GM18511 (cell line): ENCODE measurements around the gene FBXO31.
"Not testable (repeated sequence)": the region's sequence is repeated elsewhere in the genome, so short reads cannot be mapped to it uniquely, and the experiment has no call there.

ENCODE experiments used
- ATAC-seq: cut with Tn5 transposase; IDR thresholded peaks from one replicate; pipeline ENCODE4 v1.9.1; 2021; ENCODE audit warnings: mild to moderate bottlenecking, moderate library complexity; ENCODE audit not compliant: unreplicated experiment

FBXO31 gene

DNA sequence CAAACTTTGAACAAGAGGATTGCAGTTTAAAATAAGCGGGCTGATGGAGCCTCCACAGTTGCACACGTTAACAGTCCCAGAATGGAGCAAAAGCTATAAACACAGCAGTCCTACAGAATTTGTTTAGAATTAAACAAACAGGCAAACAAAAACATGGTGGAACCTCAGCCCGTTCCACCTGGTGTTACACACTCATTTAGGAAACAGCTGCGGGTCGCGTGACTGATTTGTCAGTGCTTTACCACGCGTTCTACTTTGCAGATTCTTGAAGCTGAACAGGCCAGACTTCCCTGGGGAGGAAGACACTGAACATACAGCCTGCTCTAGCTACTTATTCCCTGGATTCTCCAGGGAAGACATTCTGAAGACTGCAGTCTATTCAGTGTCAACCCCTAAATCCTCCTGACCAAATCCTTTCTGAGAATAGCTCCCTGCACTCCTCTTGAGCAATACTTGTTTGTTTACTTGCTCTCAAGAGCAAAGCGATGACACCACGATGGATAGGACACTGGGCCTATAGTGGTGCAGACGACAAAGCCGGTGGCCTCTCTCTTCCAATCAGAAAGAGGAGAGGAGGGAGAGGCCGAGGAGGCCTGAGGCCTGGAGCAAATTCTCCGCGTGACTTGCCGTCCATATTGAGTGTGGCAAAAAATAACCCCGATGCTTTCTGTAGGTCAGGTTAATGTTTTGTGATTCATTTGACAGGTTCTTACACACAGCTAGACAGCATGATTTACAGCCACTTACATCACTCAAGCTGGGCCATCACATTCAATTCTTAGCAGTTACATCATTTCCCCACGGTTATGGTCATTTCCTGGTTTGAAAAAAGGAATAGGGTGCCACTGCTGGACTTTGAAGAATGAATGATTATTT, 4.6 kb upstream of the FBXO31 start:
- ATAC-seq: peak; percentile 56

DNA sequence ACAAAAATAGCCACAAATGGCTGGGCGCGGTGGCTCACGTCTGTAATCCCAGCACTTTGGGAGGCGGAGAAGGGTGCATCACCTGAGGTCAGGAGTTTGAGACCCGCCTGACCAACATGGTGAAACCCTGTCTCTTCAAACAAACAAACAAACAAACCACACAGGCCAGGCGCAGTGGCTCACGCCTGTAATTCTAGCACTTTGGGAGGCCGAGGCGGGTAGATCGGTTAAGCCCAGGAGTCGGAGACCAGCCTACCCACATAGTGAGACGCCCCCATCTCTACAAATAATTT, 1.2 kb upstream of the FBXO31 start:
- ATAC-seq: not testable (repeated sequence)

DNA sequence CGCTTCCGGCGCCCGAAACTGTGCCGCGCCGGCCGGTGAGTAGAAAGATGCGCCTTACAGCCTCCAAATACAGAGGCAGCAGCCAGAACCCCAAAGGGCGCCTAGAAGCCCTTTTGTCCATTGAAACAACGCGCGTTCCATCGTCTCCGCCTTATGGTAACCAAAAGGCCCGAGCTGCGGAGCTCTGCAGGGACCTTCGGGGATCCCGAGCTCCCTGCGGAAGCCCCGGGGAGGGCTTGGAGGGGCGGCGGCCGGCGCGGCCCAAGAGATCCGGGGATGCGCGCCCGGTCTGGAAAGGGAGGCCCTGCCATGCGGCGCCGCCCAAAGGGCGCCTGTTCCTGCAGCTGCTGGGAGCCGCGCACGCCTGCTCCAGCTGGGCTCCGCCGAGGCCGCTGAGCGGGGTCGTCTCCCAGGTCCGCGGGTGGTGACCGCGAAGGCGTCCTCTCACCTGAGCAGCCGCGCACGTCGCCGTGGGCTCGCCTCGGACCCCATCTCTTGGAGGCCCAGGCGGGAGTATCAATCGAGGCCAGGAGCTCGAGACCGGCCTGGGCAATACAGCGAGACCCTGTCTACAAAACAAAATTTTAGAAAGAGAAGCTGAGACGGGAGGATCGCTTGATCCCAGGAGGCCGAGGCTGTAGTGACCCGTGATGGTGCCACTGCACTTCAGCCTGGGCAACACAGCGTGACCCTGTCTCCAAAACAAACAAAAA, 742 bp upstream of the FBXO31 start:
- peak; percentile 7 for ATAC-seq

GRCh38 chr16:87382023-87382785, 1.4 kb downstream of the FBXO31 start:
- ATAC-seq: no peak

GRCh38 chr16:87380881-87381280, 2.7 kb downstream of the FBXO31 start:
- no peak for ATAC-seq

DNA sequence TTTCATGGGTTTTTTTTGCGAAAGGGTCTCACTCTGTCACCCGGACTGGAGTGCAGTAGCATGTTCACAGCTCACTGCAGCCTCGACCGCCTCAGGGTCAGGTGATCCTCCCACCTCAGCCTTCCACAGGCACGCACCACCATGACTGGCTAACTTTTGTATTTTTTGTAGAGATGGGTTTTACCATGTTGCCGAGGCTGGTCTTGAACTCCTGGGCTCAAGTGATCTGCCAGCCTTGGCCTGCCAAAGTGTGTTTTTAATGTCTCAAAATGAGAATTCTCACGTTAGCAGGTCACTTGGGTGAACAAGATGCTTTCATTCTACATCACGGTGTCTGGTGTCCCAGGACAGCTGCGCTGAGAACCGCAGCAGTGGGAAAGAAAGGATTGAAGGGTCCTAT, 3.2 kb downstream of the FBXO31 start:
- no peak for ATAC-seq

DNA sequence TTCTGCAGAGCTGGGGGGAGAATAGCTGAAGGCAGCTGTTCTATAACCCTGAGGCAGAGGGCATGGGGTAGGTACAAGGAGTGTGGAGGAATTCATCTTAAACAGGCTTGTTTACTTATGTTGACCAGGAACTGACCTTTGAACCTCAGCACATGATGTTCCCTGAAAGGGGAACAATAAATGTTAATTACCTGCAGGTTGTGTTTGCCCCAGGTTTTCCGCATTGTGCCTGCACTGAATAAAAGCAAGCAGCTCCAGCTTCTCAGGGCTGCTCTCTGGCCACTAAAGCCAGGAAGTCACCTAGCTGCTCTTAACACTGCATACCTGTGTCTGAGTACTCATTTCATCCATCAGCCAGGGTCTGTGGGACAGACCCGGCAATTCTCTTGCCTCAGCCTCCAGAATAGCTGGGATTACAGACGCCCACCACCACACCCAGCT, 4.2 kb downstream of the FBXO31 start:
- ATAC-seq: not testable (repeated sequence)

GRCh38 chr16:87376660-87377059, 6.9 kb downstream of the FBXO31 start:
- ATAC-seq: no peak

DNA sequence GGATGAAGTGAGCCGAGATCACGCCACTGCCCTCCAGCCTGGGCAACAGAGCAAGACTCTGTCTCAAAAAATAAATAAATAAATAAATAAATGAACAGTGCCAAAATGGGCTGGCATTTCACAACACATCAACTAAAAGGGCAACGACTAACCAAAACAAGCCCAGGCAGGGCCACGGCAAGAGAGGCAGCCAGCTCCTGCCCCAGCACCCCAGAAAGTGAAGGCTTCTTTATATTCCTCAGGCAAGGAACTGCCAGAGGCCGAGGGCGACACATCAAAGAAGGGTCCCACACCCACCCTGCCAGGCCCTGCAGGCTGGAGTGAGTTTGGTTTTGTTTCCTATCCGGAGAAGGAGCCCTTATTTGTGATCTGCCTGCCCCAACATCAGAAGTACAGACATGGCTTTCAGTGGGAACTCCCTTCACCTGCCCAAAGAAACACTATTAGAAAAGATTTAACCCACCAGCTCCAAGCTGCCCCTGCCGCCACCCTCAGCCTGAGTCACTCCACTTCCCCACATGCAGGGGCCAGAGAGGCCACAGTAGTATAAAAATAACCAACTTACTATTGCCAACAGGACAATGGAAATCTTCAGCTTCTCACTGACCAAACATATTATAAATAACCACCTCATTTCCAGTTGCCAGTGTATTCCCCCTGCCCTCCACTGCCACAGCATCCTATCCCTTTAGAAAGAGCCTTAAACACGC, 8.0 kb downstream of the FBXO31 start:
- no peak for ATAC-seq

DNA sequence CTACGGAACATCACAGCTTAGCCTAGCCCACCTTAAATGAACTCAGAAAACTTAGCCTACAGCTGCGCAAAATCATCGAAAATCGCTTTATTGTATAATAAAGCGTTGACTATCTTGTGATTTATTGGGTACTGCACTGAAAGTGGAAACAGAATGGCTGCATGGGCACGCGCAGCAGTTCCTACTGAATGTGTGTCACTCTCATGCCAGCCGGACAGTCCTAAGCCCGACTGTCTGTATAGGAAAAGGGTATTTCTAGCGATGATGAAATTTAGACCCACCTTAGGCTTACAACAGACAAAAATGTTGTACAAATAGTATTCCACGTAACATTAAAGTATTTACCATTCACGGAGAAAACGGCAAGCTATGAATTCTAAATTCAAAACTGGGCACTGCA, 9.3 kb downstream of the FBXO31 start:
- no peak for ATAC-seq

- ATAC-seq: no peak
Measured at GRCh38 chr16:87372305-87372704, 11.3 kb downstream of the FBXO31 start.

- no peak for ATAC-seq
Measured at GRCh38 chr16:87371261-87371866, 12.2 kb downstream of the FBXO31 start.

- no peak for ATAC-seq
Measured at GRCh38 chr16:87369796-87370719, 13.5 kb downstream of the FBXO31 start.

GRCh38 chr16:87369117-87369765, 14.3 kb downstream of the FBXO31 start:
- ATAC-seq: no peak

DNA sequence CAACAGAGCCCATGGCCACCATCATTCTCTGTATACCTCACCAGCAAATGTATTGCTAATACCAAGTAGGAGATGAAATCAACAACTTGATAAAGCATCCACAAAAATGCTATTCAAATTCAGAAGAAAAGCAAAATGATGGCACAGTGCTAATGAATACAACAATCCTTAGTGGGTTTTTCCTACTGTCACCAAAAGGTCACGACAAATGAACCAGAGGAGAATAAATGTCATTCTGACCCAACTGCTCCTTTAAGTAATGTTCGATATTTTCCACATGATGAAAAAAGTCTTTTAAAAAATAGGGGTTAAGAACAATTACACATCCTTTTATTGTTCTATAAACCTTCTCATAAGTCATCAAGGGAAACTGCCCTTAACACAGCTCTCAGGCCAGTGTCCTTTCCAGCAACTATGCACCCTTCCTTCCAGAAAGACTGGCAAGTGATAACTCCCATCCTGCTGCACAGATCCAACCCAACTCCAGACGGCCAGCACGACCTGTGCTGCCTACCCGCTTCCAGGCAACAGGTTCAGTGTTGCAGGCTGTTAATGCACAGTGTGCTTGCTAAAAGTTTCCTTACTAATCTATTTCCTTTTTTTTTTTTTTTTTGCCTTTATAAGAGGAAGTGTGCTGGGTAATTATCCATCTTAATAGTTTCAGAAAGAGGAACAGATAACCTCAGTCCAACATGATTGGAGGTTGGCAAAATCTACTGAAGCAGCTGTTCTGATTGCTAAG, 15.4 kb downstream of the FBXO31 start:
- ATAC-seq: no peak

GRCh38 chr16:87367529-87367928, 16.0 kb downstream of the FBXO31 start:
- no peak for ATAC-seq

GRCh38 chr16:87366930-87367329, 16.6 kb downstream of the FBXO31 start:
- no peak for ATAC-seq

GRCh38 chr16:87366288-87366687, 17.3 kb downstream of the FBXO31 start:
- ATAC-seq: no peak
